ENCODE measurements around the gene HOXC4. TPM values are rescaled to one million over a fixed set of nuclear protein-coding genes. Genes with fewer than 3 reads are reported as not detected.
A peak's percentile ranks its signal among the peaks of the same experiment; 100 is the strongest.

Gene HOXC4
- total and polyA plus RNA-seq, 7 experiments from 2014 or later: 0.24 to 0.98 TPM; not detected in 5

DNA sequence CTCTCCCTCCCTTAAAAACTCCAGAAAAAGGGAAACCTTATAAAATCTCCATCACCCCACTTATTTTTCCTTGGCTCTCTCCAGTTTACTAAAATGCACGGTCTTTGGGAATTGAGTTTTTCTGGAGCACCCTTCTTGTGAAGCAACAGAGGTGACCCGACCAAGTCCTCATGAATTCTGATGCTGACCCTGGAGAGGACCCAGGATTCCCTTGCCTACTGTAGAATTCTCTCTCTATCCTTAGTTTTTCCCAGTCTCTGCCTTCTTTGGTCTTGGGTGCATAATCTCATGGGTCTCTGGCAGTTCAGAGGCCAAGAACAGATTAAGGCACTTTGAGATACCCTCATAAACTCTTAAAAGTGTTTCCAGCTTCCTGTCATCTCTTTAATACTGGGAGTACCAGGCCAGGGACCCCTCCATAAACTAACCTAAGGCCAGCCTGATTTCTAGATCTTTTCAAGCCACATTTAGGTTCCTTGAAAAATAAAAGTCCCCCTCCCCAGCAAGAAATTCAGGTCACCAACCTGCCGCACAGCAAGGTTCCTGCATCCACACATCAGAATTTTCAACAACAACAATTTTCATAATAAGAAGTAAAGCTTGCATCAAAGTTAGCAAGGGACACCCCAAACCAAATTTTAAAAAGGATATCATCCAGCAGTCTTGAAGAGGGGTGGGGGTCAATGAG lies 5.1 kb upstream of the HOXC4 start:
- Histone ChIP-seq H3K4me1 (ENCODE audit: control insufficient read depth in 2 of 2, insufficient read depth in 2 of 2, low read length in 2 of 2) (peaks cover 7 to 27% of the 10 kb centered on the region in 2 donors), H3K9me3 (ENCODE audit: control insufficient read depth in 2 of 3, low read length in 3 of 3) (peaks cover 0 to 3% (median 0%) of the 10 kb centered on the region in 3 experiments), H3K4me3 (ENCODE audit: low read length) (no peak overlapping the region), H3K36me3 (ENCODE audit: control insufficient read depth in 2 of 3, insufficient read depth in 3 of 3, low read length in 3 of 3) (no peaks in the 10 kb centered on the region), H3K27me3 (ENCODE audit: control insufficient read depth in 2 of 2, insufficient read depth in 2 of 2, low read length in 2 of 2) (peaks cover 16 to 69% of the 10 kb centered on the region in 2 donors), H3K27ac (ENCODE audit: low read depth, low read length) (no peak overlapping the region)
- intact Hi-C loops (cut with micrococcal nuclease): no loop called here
- no peak for ATAC-seq
- CTCF ChIA-PET: interaction anchor here (0.6 kb wide), 1 partner anchor 11 kb away, joined by 5 read pairs; no protein-coding TSS in a partner anchor
- H3K27me3 Mint-ChIP-seq: peaks cover 90 to 98% (median 95%) of the 10 kb centered on the region in 5 donors
- POLR2A ChIA-PET: no interaction called here
- peaks cover 0 to 13% (median 1%) of the 10 kb centered on the region in 11 donors for H3K9me3 Mint-ChIP-seq
- DNase-seq: no peak
- H3K36me3 Mint-ChIP-seq: peaks cover 0 to 6% (median 0%) of the 10 kb centered on the region in 5 donors
- no peak overlapping the region for H3K27ac Mint-ChIP-seq
- peaks cover 25 to 64% (median 56%) of the 10 kb centered on the region in 7 donors for H3K4me1 Mint-ChIP-seq
- H3K4me3 Mint-ChIP-seq: peak overlapping the region in 1 of 10 donors; percentile 67

- POLR2A ChIA-PET: no interaction called here
- Mint-ChIP-seq H3K4me1 (peaks cover 21 to 62% (median 55%) of the 10 kb centered on the region in 7 donors), H3K4me3 (no peak overlapping the region), H3K9me3 (peaks cover 0 to 13% (median 1%) of the 10 kb centered on the region in 11 donors), H3K27me3 (peaks cover 88 to 98% (median 93%) of the 10 kb centered on the region in 5 donors), H3K36me3 (peaks cover 0 to 6% (median 0%) of the 10 kb centered on the region in 5 donors), H3K27ac (no peak overlapping the region)
- H3K27me3 ChIP-seq (ENCODE audit: control insufficient read depth in 2 of 2, insufficient read depth in 2 of 2, low read length in 2 of 2): peaks cover 16 to 74% of the 10 kb centered on the region in 2 donors
- peaks cover 0 to 3% (median 0%) of the 10 kb centered on the region in 3 experiments for H3K9me3 ChIP-seq (ENCODE audit: control insufficient read depth in 2 of 3, low read length in 3 of 3)
- no peak overlapping the region for H3K4me3 ChIP-seq (ENCODE audit: low read length)
- CTCF ChIA-PET: no interaction called here
- intact Hi-C loops (cut with micrococcal nuclease): no loop called here
- no peak overlapping the region for H3K27ac ChIP-seq (ENCODE audit: low read depth, low read length)
- no peaks in the 10 kb centered on the region for H3K36me3 ChIP-seq (ENCODE audit: control insufficient read depth in 2 of 3, insufficient read depth in 3 of 3, low read length in 3 of 3)
- ATAC-seq: no peak
- no peak for DNase-seq
- peaks cover 7 to 31% of the 10 kb centered on the region in 2 donors for H3K4me1 ChIP-seq (ENCODE audit: control insufficient read depth in 2 of 2, insufficient read depth in 2 of 2, low read length in 2 of 2)
These were observed 4.5 kb upstream of the HOXC4 start for GRCh38 chr12:54049108-54049507.

GRCh38 chr12:54050482-54050810 lies 3.2 kb upstream of the HOXC4 start:
- Mint-ChIP-seq H3K4me3 (peak overlapping the region in 5 of 10 donors; percentile 0 to 35 (median 22)), H3K4me1 (peaks cover 18 to 62% (median 57%) of the 10 kb centered on the region in 7 donors), H3K9me3 (peaks cover 0 to 13% (median 1%) of the 10 kb centered on the region in 11 donors), H3K36me3 (peaks cover 0 to 6% (median 0%) of the 10 kb centered on the region in 5 donors), H3K27me3 (peaks cover 87 to 97% (median 90%) of the 10 kb centered on the region in 5 donors), H3K27ac (no peak overlapping the region)
- Histone ChIP-seq H3K9me3 (ENCODE audit: control insufficient read depth in 2 of 3, low read length in 3 of 3) (peaks cover 0 to 3% (median 0%) of the 10 kb centered on the region in 3 experiments), H3K4me1 (ENCODE audit: control insufficient read depth in 2 of 2, insufficient read depth in 2 of 2, low read length in 2 of 2) (peaks cover 11 to 31% of the 10 kb centered on the region in 2 donors), H3K27me3 (ENCODE audit: control insufficient read depth in 2 of 2, insufficient read depth in 2 of 2, low read length in 2 of 2) (peaks cover 16 to 71% of the 10 kb centered on the region in 2 donors), H3K27ac (ENCODE audit: low read depth, low read length) (no peak overlapping the region), H3K36me3 (ENCODE audit: control insufficient read depth in 2 of 3, insufficient read depth in 3 of 3, low read length in 3 of 3) (no peaks in the 10 kb centered on the region), H3K4me3 (ENCODE audit: low read length) (no peak overlapping the region)
- no peak for DNase-seq
- no peak for ATAC-seq
- ChIA-PET POLR2A (interaction anchor here (0.6 to 1.0 kb wide), 3 partner anchors 20 to 497 kb away, joined by 3 to 4 read pairs (median 3); partner anchors contain the start of gene SMUG1), CTCF (interaction anchor here (1.2 kb wide), 1 partner anchor 18 kb away, joined by 3 read pairs; no protein-coding TSS in a partner anchor)
- intact Hi-C loops (cut with micrococcal nuclease): loop anchor here in 1 of 2 donors (5.0 kb wide), 2 partner anchors 93 to 108 kb away; no protein-coding TSS in a partner anchor

DNA sequence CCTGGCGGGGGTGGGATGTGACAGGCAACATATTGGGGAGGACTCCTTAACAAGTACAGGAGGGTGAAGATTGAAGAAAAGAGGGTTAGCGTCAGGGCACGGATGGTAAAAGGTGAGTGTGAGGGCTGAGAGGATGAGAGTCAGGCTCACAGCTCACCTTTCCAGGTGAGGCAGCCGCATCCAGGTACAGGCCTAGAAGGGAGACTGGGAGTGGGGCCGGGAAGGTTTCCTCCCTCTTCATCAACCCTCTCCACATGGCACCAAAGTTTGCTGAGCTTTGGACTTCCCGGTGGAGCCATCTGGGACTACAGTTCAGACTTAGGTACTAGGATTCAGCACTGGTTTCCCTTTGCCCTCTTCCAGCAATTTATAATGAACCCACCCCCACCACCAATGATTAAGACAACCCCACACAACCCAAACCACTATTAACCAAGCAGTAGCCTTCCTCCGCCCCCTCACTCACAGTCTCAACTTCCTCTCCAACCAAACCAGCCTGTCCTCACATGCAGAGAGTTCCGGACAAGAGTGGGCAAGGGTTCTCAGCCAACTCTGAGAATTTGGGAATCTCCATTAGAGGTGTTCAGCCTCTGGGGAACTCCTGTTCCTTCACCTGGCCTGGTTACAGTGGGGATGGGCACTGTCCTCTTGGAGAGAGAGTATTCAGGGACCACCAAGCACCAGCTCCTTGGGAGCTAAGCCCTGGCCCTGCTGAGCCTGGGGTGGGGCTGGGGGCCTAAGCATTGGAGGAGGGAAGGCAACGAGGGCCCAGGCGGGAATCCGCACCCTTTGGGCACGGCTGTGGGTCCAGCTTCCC lies 2.4 kb upstream of the HOXC4 start:
- DNase-seq (no peak), ATAC-seq (no peak)
- no peak overlapping the region for H3K4me3 ChIP-seq (ENCODE audit: low read length)
- intact Hi-C loops (cut with micrococcal nuclease): loop anchor here in 1 of 2 donors (5.0 kb wide), 2 partner anchors 94 to 109 kb away; no protein-coding TSS in a partner anchor
- no peaks in the 10 kb centered on the region for H3K36me3 ChIP-seq (ENCODE audit: control insufficient read depth in 2 of 3, insufficient read depth in 3 of 3, low read length in 3 of 3)
- H3K27ac ChIP-seq (ENCODE audit: low read depth, low read length): no peak overlapping the region
- H3K9me3 ChIP-seq (ENCODE audit: control insufficient read depth in 2 of 3, low read length in 3 of 3): peaks cover 0 to 3% (median 0%) of the 10 kb centered on the region in 3 experiments
- Mint-ChIP-seq H3K4me3 (peak overlapping the region in 5 of 10 donors; percentile 25 to 77 (median 56)), H3K27me3 (peaks cover 83 to 97% (median 90%) of the 10 kb centered on the region in 5 donors), H3K27ac (peak overlapping the region in 1 of 9 donors; percentile 64), H3K36me3 (peaks cover 0 to 6% (median 0%) of the 10 kb centered on the region in 5 donors), H3K9me3 (peaks cover 0 to 13% (median 1%) of the 10 kb centered on the region in 11 donors), H3K4me1 (peaks cover 18 to 62% (median 56%) of the 10 kb centered on the region in 7 donors)
- POLR2A ChIA-PET: interaction anchor here (0.6 to 1.0 kb wide), 4 partner anchors 21 to 496 kb away, joined by 3 to 5 read pairs (median 4); partner anchors contain the start of gene SMUG1
- peaks cover 16 to 64% of the 10 kb centered on the region in 2 donors for H3K27me3 ChIP-seq (ENCODE audit: control insufficient read depth in 2 of 2, insufficient read depth in 2 of 2, low read length in 2 of 2)
- CTCF ChIA-PET: interaction anchor here (0.5 kb wide), 1 partner anchor 147 kb away, joined by 6 read pairs; no protein-coding TSS in a partner anchor
- peaks cover 11 to 31% of the 10 kb centered on the region in 2 donors for H3K4me1 ChIP-seq (ENCODE audit: control insufficient read depth in 2 of 2, insufficient read depth in 2 of 2, low read length in 2 of 2)

DNA sequence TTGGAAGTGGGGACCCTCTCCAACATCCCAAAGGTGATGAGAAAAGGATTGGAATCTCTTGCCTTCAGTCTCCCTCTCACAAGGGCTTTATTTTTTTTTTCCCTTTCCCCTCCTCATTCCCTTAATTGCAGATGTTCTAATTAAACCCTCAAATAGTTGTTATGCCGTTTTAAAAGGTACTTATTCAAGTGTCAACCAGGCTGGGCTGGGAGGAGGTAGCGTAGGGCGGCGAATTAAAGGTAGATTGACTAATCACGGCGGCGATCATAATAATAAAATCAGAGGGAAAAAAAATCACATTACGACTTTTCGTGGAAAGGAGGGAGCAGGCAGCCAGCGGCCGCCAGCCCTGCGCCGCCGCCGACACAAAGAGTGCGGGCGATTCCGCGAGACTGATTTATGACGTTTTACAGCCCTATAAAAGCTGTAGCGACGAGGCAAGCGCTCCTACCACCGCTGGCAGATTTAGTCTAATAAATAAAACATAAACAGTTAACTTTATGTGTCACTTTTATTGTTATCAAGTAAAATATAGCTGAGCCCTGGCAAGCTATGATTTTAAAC lies 1.7 kb upstream of the HOXC4 start:
- DNase-seq (no peak), ATAC-seq (no peak)
- Mint-ChIP-seq H3K27ac (peak overlapping the region in 1 of 9 donors; percentile 13), H3K4me3 (peak overlapping the region in 9 of 10 donors; percentile 7 to 77 (median 30)), H3K4me1 (peaks cover 18 to 54% (median 51%) of the 10 kb centered on the region in 7 donors), H3K36me3 (peaks cover 0 to 6% (median 0%) of the 10 kb centered on the region in 5 donors), H3K27me3 (peaks cover 81 to 94% (median 85%) of the 10 kb centered on the region in 5 donors), H3K9me3 (peaks cover 0 to 9% (median 1%) of the 10 kb centered on the region in 11 donors)
- H3K4me1 ChIP-seq (ENCODE audit: control insufficient read depth in 2 of 2, insufficient read depth in 2 of 2, low read length in 2 of 2): peaks cover 11 to 28% of the 10 kb centered on the region in 2 donors
- POLR2A ChIA-PET: interaction anchor here (0.7 kb wide), 1 partner anchor 101 kb away, joined by 5 read pairs; no protein-coding TSS in a partner anchor
- CTCF ChIA-PET: interaction anchor here (1.3 to 1.7 kb wide), 3 partner anchors 13 to 155 kb away, joined by 4 read pairs; partner anchors contain the start of gene HOXC5
- peaks cover 0 to 3% (median 0%) of the 10 kb centered on the region in 3 experiments for H3K9me3 ChIP-seq (ENCODE audit: control insufficient read depth in 2 of 3, low read length in 3 of 3)
- H3K4me3 ChIP-seq (ENCODE audit: low read length): no peak overlapping the region
- no peaks in the 10 kb centered on the region for H3K36me3 ChIP-seq (ENCODE audit: control insufficient read depth in 2 of 3, insufficient read depth in 3 of 3, low read length in 3 of 3)
- H3K27me3 ChIP-seq (ENCODE audit: control insufficient read depth in 2 of 2, insufficient read depth in 2 of 2, low read length in 2 of 2): peaks cover 10 to 56% of the 10 kb centered on the region in 2 donors
- no peak overlapping the region for H3K27ac ChIP-seq (ENCODE audit: low read depth, low read length)
- intact Hi-C loops (cut with micrococcal nuclease): loop anchor here in 1 of 2 donors (5.0 kb wide), 2 partner anchors 95 to 110 kb away; no protein-coding TSS in a partner anchor

Measured in naive thymus-derived CD4-positive, alpha-beta T cell (primary cell).